ENCODE data around the gene MATN1. TPM values are rescaled to one million over a fixed set of nuclear protein-coding genes. Genes with fewer than 3 reads are reported as not detected.

The MATN1 gene
- total RNA-seq, 6 donors from 2014 or later = 0.15 TPM; not detected in 5

GRCh38 chr1:30662291-30662840 is 61.0 kb downstream of the MATN1 start:
- DNase-seq = no peak
- H3K36me3 ChIP-seq = no peaks in the 10 kb centered on the region
- H3K27me3 ChIP-seq = no peaks in the 10 kb centered on the region
- TF ChIP-seq POLR2A (IDR thresholded peaks at IDR 0.05) (no peak), POLR2AphosphoS5 (IDR thresholded peaks at IDR 0.05) (no peak), EP300 (IDR thresholded peaks at IDR 0.05) (no peak), CTCF (IDR thresholded peaks at IDR 0.05) (no peak)
- ATAC-seq (ENCODE audit: low FRiP score in 2 of 2) = no peak
- H3K27ac ChIP-seq = no peak overlapping the region
- no peaks in the 10 kb centered on the region for H3K4me1 ChIP-seq
- H3K9me3 ChIP-seq = no peaks in the 10 kb centered on the region
- H3K4me3 ChIP-seq = no peak overlapping the region
- 51 to 71% methylated on average over 6 to 9 of the region's 9 CpGs for WGBS, 2 donors

- no peak overlapping the region for H3K4me3 ChIP-seq
- no peaks in the 10 kb centered on the region for H3K36me3 ChIP-seq
- DNase-seq (no peak), ATAC-seq (ENCODE audit: low FRiP score in 2 of 2) (no peak)
- no peaks in the 10 kb centered on the region for H3K9me3 ChIP-seq
- no peaks in the 10 kb centered on the region for H3K27me3 ChIP-seq
- no peak overlapping the region for H3K27ac ChIP-seq
- no peak for TF ChIP-seq CTCF (IDR thresholded peaks at IDR 0.05)
- TF ChIP-seq POLR2A (IDR thresholded peaks at IDR 0.05) = no peak
- no peak for TF ChIP-seq POLR2AphosphoS5 (IDR thresholded peaks at IDR 0.05)
- no peak for TF ChIP-seq EP300 (IDR thresholded peaks at IDR 0.05)
- no peaks in the 10 kb centered on the region for H3K4me1 ChIP-seq
- 91 to 93% methylated on average over 10 of the region's 10 CpGs for WGBS, 2 donors
These were observed 62.1 kb downstream of the MATN1 start for GRCh38 chr1:30661311-30661710.

Small RNAs within 50 kb of the gene (small RNA-seq; reads per million reads assigned to genes)
- 0 reads per million in 4 donors for gene MIR4420

Other genes starting within 250 kb of the MATN1 start
- gene LAPTM5, start 34.2 kb upstream of the MATN1 start, total RNA-seq = 100 to 1,000 TPM; 148 to 624 (median 225) TPM
- gene SDC3, start 185.2 kb upstream of the MATN1 start, total RNA-seq = 10 to 100 TPM; 15.8 to 65.8 (median 30.1) TPM

Measured in upper lobe of left lung (tissue), 6 donors.